Measurements from ENCODE around the gene GLCCI1.

- TF ChIP-seq TCF12 (IDR thresholded peaks at IDR 0.05; ENCODE audit: low read depth, low read length): no peak
- no peak for TF ChIP-seq CREM (IDR thresholded peaks at IDR 0.05; ENCODE audit: low read depth)
- no peak for TF ChIP-seq CTCF (IDR thresholded peaks at IDR 0.05 in 2 of 3, conservative IDR thresholded peaks at IDR 0.05 in 1 of 3; ENCODE audit: control insufficient read depth in 2 of 3, extremely low read depth in 1 of 3, insufficient read depth in 1 of 3, low read depth in 3 of 3, low read length in 3 of 3)
- TF ChIP-seq SUPT20H (IDR thresholded peaks at IDR 0.05; ENCODE audit: borderline replicate concordance, control insufficient read depth, low read depth, low read length): no peak
- TF ChIP-seq ZBED1 (IDR thresholded peaks at IDR 0.05; ENCODE audit: borderline replicate concordance): no peak
These were observed 164.7 kb downstream of the GLCCI1 start for GRCh38 chr7:8133188-8133848.
